HepG2 (cell line): ENCODE data around the gene TRPC3. TPM values are rescaled to one million over a fixed set of nuclear protein-coding genes. Genes with fewer than 3 reads are reported as not detected.

Experiments
- BCL6 ChIP-seq: IDR thresholded peaks from 2 replicates; pipeline ENCODE4 v1.6.1; 2016; ENCODE audit warnings: missing genetic modification reagents, missing compliant biosample characterization
- ERF ChIP-seq: IDR thresholded peaks from 2 replicates; pipeline ENCODE4 v1.6.1; 2018; ENCODE audit warnings: missing biosample characterization, missing genetic modification reagents
- GMEB2 ChIP-seq: IDR thresholded peaks from 2 replicates; pipeline ENCODE4 v1.6.1; 2016; ENCODE audit warnings: missing biosample characterization, missing genetic modification reagents, low read depth
- HIVEP1 ChIP-seq: sonication (generic); formaldehyde crosslinking; IDR thresholded peaks from 2 replicates; pipeline ENCODE4 v1.4.0; 2020; ENCODE audit warnings: mild to moderate bottlenecking, missing genetic modification reagents
- KLF13 ChIP-seq: sonication (generic); formaldehyde crosslinking; IDR thresholded peaks from 2 replicates; pipeline ENCODE4 v1.4.0; 2020; ENCODE audit warnings: mild to moderate bottlenecking, missing genetic modification reagents
- MTF2 ChIP-seq: sonication (generic); formaldehyde crosslinking; IDR thresholded peaks from 2 replicates; pipeline ENCODE4 v1.5.0; 2020; ENCODE audit warnings: missing genetic modification reagents, borderline replicate concordance
- NKX3-1 ChIP-seq: sonication (generic); formaldehyde crosslinking; IDR thresholded peaks from 2 replicates; pipeline ENCODE4 v1.5.0; 2020; ENCODE audit warnings: missing genetic modification reagents
- NR2F1 ChIP-seq, 2 experiments: fragments of 450-650 bp in 1 of 2; formaldehyde crosslinking in 1 of 2; IDR thresholded peaks; 2 replicates each; pipeline versions ENCODE4 v1.5.0 to v1.6.1; 2016 to 2020; ENCODE audit warnings: mild to moderate bottlenecking in 1 of 2, missing compliant biosample characterization in 1 of 2, missing genetic modification reagents in 1 of 2, moderate library complexity in 1 of 2
- ONECUT2 ChIP-seq: sonication (generic); formaldehyde crosslinking; IDR thresholded peaks from 2 replicates; pipeline ENCODE4 v1.4.0; 2020; ENCODE audit warnings: missing genetic modification reagents
- RFXAP ChIP-seq: sonication (generic); formaldehyde crosslinking; IDR thresholded peaks from 2 replicates; pipeline ENCODE4 v1.4.0; 2020; ENCODE audit warnings: missing genetic modification reagents, borderline replicate concordance
- SMAD3 ChIP-seq: sonication (generic); formaldehyde crosslinking; IDR thresholded peaks from 2 replicates; pipeline ENCODE4 v1.4.0; 2020; ENCODE audit warnings: missing genetic modification reagents
- SRSF9 ChIP-seq: fragments of 200-400 bp; formaldehyde crosslinking; IDR thresholded peaks from 2 replicates; pipeline ENCODE4 v1.6.1; 2018; ENCODE audit warnings: borderline replicate concordance, mild to moderate bottlenecking, low read depth, low read length; ENCODE audit not compliant: insufficient read depth, poor library complexity, severe bottlenecking
- STAT6 ChIP-seq: sonication (generic); formaldehyde crosslinking; IDR thresholded peaks from 2 replicates; pipeline ENCODE4 v1.4.0; 2020; ENCODE audit warnings: missing genetic modification reagents, mild to moderate bottlenecking, borderline replicate concordance
- TBP ChIP-seq: sonication (generic); formaldehyde crosslinking; IDR thresholded peaks from 2 replicates; pipeline ENCODE4 v1.5.0; 2020; ENCODE audit warnings: missing genetic modification reagents
- TRAFD1 ChIP-seq: sonication (generic); formaldehyde crosslinking; IDR thresholded peaks from 2 replicates; pipeline ENCODE4 v1.5.1; 2020; ENCODE audit warnings: missing genetic modification reagents, mild to moderate bottlenecking, borderline replicate concordance
- XBP1 ChIP-seq: sonication (generic); formaldehyde crosslinking; IDR thresholded peaks from 2 replicates; pipeline ENCODE4 v1.5.0; 2020; ENCODE audit warnings: missing genetic modification reagents
- ZNF552 ChIP-seq: sonication (generic); formaldehyde crosslinking; IDR thresholded peaks from 2 replicates; pipeline ENCODE4 v1.9.0; 2022; ENCODE audit warnings: missing genetic modification reagents, mild to moderate bottlenecking, borderline replicate concordance
- ZNF678 ChIP-seq: sonication (generic); formaldehyde crosslinking; IDR thresholded peaks from 2 replicates; pipeline ENCODE4 v1.4.0; 2020; ENCODE audit warnings: mild to moderate bottlenecking, missing genetic modification reagents
- ZSCAN12 ChIP-seq: sonication (generic); formaldehyde crosslinking; IDR thresholded peaks from 2 replicates; pipeline ENCODE4 v1.9.0; 2021; ENCODE audit warnings: mild to moderate bottlenecking, missing genetic modification reagents
- polyA plus RNA-seq, 8 experiments: library from polyadenylated mRNA; depleted of rRNA in 3 of 8; stranded (reverse) in 7 of 8; unstranded in 1 of 8; fragments of >200 nt; fragmentation: Illumina TruSeq in 4 of 8; extraction: Trizol in 4 of 8; gene quantifications; 2 replicates each; pipeline versions ENCODE4 v1.2.1 to v1.2.3, GENCODE V29; 2011 to 2016; ENCODE audit warnings: low read depth in 4 of 8, missing spikeins in 1 of 8, mixed read lengths in 1 of 8; ENCODE audit not compliant: insufficient read depth in 1 of 8
- total RNA-seq, 5 experiments: library from RNA; depleted of rRNA; stranded (reverse); fragments of >200 nt; fragmentation: Illumina TruSeq; extraction: Trizol; gene quantifications; 2 replicates each; pipeline ENCODE4 v1.2.3, GENCODE V29; 2016; ENCODE audit warnings: low read depth in 1 of 5
- TF ChIP-seq, protein P1 (sequence below): sonication (generic); formaldehyde crosslinking; IDR thresholded peaks from 2 replicates; pipeline ENCODE4 v1.9.0; 2021; ENCODE audit warnings: missing genetic modification reagents, borderline replicate concordance

TRPC3 gene
- total and polyA plus RNA-seq, 2 of the 13 experiments (the other 11 are each of a cell fraction or from before 2014, with no cell fraction given) = not detected

DNA sequence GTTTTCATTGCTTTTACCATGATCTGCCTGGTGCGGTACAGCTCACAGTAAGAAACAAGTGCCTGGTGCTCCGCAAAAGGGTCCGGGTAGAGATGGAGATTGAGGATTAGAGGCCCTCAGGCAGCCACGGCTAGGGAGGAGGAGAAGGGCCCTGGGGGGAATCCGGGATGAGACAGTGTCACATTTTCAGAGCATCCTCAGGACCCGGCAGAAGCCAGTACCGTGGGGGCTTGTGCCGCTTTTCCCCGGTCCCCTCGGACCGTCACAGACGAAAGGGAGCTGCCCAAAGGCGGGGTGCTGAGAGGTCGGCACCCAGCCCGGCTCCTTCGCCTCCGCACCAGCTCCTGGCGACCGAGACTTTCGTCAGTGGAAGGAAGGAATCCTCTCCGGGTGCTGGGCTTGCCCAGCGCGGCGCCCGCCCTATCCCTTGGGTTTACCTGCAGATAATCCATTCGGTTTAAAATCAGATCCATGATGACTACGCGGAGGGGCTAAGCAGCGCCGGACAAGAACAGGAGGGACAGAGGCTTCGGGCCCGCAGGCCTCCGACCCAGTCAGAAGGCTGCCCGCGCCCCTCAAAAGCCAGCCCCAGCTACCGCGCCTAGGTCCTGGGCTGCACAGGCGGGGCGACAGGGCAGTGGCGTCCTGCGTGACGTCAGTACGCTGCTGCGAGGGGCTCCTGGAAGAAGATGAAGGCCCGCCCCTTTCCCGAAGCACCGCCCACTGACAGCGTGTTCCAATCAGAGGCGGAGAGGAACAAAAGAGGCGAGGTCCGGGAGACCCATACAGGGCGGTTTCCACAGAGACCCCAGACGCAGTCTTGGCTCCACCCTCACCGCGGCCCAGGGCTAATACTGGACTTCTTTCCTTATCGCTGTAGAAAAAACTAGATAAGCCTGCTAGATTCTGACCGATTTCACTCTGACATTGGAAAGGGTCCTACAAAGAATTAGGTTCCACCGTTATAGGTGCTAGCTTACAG lies 81.7 kb downstream of the TRPC3 start, which contains the start of gene BBS7 (continued):
- TF ChIP-seq STAT6 (no peak), BCL6 (CRISPR knock-in tag) (no peak), SMAD3 (CRISPR knock-in tag) (no peak; the same call in 1 of the 2 replicates), HIVEP1 (CRISPR knock-in tag) (no peak), TBP (no peak), ERF (CRISPR knock-in tag) (no peak), NR2F1 (CRISPR knock-in tag; IDR thresholded peaks at IDR 0.05) (no peak), SRSF9 (no peak), KLF13 (no peak), RFXAP (peak; percentile 52; the same call in 1 of the 2 replicates), ONECUT2 (CRISPR knock-in tag) (no peak), ZNF678 (CRISPR knock-in tag) (0 out of 2 replicates have a peak, but pooled peaks have one; percentile 26), ZNF552 (CRISPR knock-in tag) (no peak), NKX3-1 (CRISPR knock-in tag) (no peak; the same call in 1 of the 2 replicates), GMEB2 (CRISPR knock-in tag) (peak; percentile 59; the same call in 1 of the 2 replicates), MTF2 (CRISPR knock-in tag) (no peak), ZSCAN12 (CRISPR knock-in tag) (no peak), TRAFD1 (no peak), XBP1 (CRISPR knock-in tag) (no peak)
- TF ChIP-seq, protein P1, sequence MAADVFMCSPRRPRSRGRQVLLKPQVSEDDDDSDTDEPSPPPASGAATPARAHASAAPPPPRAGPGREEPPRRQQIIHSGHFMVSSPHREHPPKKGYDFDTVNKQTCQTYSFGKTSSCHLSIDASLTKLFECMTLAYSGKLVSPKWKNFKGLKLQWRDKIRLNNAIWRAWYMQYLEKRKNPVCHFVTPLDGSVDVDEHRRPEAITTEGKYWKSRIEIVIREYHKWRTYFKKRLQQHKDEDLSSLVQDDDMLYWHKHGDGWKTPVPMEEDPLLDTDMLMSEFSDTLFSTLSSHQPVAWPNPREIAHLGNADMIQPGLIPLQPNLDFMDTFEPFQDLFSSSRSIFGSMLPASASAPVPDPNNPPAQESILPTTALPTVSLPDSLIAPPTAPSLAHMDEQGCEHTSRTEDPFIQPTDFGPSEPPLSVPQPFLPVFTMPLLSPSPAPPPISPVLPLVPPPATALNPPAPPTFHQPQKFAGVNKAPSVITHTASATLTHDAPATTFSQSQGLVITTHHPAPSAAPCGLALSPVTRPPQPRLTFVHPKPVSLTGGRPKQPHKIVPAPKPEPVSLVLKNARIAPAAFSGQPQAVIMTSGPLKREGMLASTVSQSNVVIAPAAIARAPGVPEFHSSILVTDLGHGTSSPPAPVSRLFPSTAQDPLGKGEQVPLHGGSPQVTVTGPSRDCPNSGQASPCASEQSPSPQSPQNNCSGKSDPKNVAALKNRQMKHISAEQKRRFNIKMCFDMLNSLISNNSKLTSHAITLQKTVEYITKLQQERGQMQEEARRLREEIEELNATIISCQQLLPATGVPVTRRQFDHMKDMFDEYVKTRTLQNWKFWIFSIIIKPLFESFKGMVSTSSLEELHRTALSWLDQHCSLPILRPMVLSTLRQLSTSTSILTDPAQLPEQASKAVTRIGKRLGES = no peak
